ENCODE data around the gene CIB2.
"Not testable (repeated sequence)": the region's sequence is repeated elsewhere in the genome, so short reads cannot be mapped to it uniquely, and the experiment has no call there.

The CIB2 gene

DNA sequence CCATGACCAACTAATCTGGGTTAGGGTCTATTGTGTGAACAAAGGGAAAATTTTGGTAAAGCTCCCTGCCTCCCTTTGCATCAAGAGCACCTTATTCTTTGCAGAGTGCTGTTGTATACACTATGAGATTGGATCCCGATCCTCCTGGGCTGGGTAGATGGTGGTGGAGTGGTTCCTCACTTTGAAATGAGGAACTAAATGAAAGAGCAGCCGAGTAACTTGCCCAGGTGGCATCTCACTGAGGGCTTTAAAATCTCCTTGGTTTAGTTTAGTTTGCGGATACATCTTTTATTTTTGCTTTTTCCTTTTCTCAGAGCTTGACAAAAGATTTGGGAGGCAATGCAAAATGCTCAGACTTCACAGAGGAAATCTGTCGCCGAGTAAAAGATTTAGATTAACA is 37.4 kb upstream of the CIB2 start:
- no peaks in the 10 kb centered on the region for H3K27me3 ChIP-seq (ENCODE audit: control insufficient read depth, insufficient read depth, low read length, poor library complexity, severe bottlenecking)
- no peaks in the 10 kb centered on the region for H3K4me1 ChIP-seq (ENCODE audit: control insufficient read depth, insufficient read depth, low read length)
- H3K36me3 ChIP-seq (ENCODE audit: control insufficient read depth, insufficient read depth, low read length): peaks cover 5% of the 10 kb centered on the region
- no peak overlapping the region for H3K4me3 ChIP-seq (ENCODE audit: insufficient read depth, low read depth, low read length)
- H3K27ac ChIP-seq (ENCODE audit: insufficient read depth, low read depth, low read length, poor library complexity, severe bottlenecking): no peak overlapping the region
- H3K9me3 ChIP-seq (ENCODE audit: control insufficient read depth, low read length): no peaks in the 10 kb centered on the region
- 93 to 99% methylated on average over 5 of the region's 5 CpGs for WGBS, 2 experiments

- Histone ChIP-seq H3K36me3 (ENCODE audit: control insufficient read depth, insufficient read depth, low read length) (peaks cover 5% of the 10 kb centered on the region), H3K4me3 (ENCODE audit: insufficient read depth, low read depth, low read length) (no peak overlapping the region), H3K27ac (ENCODE audit: insufficient read depth, low read depth, low read length, poor library complexity, severe bottlenecking) (no peak overlapping the region), H3K27me3 (ENCODE audit: control insufficient read depth, insufficient read depth, low read length, poor library complexity, severe bottlenecking) (no peaks in the 10 kb centered on the region), H3K9me3 (ENCODE audit: control insufficient read depth, low read length) (no peaks in the 10 kb centered on the region), H3K4me1 (ENCODE audit: control insufficient read depth, insufficient read depth, low read length) (no peaks in the 10 kb centered on the region)
- 93 to 96% methylated on average over 10 of the region's 10 CpGs for WGBS, 2 experiments
These were observed 36.1 kb upstream of the CIB2 start for GRCh38 chr15:78167227-78167888.

DNA sequence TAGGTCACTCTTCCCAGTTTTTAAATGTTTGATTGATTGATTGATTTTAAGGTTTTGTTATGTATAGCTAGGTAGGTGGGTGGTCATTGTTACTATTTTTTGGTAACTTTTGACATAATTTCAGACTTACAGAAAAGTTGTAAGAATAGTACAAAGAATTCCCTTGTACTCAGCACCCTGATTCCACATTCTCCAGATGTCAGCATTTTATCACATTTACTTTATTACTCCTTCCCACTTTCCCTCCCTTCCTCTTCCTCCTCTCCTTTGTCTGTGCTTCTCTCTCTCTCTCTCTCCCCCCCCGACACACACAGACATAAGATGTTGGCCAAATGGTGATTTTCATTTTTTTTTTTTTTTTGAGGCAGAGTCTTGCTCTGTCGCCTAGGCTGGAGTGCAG is 32.8 kb upstream of the CIB2 start:
- no peaks in the 10 kb centered on the region for H3K9me3 ChIP-seq (ENCODE audit: control insufficient read depth, low read length)
- WGBS, 2 experiments: 89 to 100% methylated on average over 2 of the region's 2 CpGs
- no peaks in the 10 kb centered on the region for H3K4me1 ChIP-seq (ENCODE audit: control insufficient read depth, insufficient read depth, low read length)
- peaks cover 5% of the 10 kb centered on the region for H3K36me3 ChIP-seq (ENCODE audit: control insufficient read depth, insufficient read depth, low read length)
- H3K27me3 ChIP-seq (ENCODE audit: control insufficient read depth, insufficient read depth, low read length, poor library complexity, severe bottlenecking): no peaks in the 10 kb centered on the region
- H3K4me3 ChIP-seq (ENCODE audit: insufficient read depth, low read depth, low read length): no peak overlapping the region
- H3K27ac ChIP-seq (ENCODE audit: insufficient read depth, low read depth, low read length, poor library complexity, severe bottlenecking): no peak overlapping the region

GRCh38 chr15:78162038-78162437 is 30.8 kb upstream of the CIB2 start:
- Histone ChIP-seq H3K27ac (ENCODE audit: insufficient read depth, low read depth, low read length, poor library complexity, severe bottlenecking) (no peak overlapping the region), H3K27me3 (ENCODE audit: control insufficient read depth, insufficient read depth, low read length, poor library complexity, severe bottlenecking) (no peaks in the 10 kb centered on the region), H3K4me3 (ENCODE audit: insufficient read depth, low read depth, low read length) (no peak overlapping the region), H3K9me3 (ENCODE audit: control insufficient read depth, low read length) (no peaks in the 10 kb centered on the region), H3K4me1 (ENCODE audit: control insufficient read depth, insufficient read depth, low read length) (no peaks in the 10 kb centered on the region), H3K36me3 (ENCODE audit: control insufficient read depth, insufficient read depth, low read length) (peaks cover 5% of the 10 kb centered on the region)
- WGBS, 2 experiments: 95% methylated on average over 13 of the region's 13 CpGs

DNA sequence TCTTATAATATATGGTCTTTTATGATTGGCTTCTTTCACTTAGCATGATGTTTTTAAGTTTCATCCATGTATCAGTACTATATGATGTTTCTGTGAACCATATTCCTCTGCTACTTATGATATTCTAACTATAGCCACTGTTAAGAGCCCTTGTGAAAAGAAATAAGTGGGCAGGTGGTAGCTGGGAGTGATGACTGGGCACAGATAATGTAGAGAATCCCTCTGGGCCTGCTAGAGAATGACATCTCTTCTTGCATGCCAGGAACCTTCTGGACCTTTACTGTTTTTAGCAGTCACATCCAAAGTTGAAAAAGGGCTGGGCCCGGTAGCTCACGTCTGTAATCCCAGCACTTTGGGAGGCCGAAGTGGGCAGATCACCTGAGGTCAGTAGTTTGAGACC is 28.1 kb upstream of the CIB2 start:
- WGBS, 2 experiments: 89 to 92% methylated on average over 3 of the region's 3 CpGs
- no peaks in the 10 kb centered on the region for H3K36me3 ChIP-seq (ENCODE audit: control insufficient read depth, insufficient read depth, low read length)

DNA sequence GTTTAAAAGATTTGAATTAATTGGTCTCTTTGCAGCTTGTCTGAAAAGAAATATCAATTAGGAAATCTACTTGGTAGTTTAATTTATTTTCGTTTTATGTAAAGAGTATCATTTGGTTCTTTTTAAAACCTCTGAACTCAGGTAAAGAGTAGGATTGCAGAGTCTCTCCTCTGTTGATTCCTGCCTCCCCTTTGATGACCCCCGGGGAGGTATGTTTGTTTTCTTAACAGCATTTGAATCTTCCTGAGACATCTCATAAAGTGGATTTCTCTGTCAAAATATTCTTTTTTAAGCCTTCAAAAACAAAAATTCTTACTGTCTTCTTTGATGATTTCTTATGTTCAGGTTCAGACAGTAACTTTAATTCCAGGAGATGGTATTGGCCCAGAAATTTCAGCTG is 26.0 kb upstream of the CIB2 start:
- 29 to 36% methylated on average over 2 of the region's 2 CpGs for WGBS, 2 experiments
- Histone ChIP-seq H3K4me3 (ENCODE audit: insufficient read depth, low read depth, low read length) (no peak overlapping the region), H3K36me3 (ENCODE audit: control insufficient read depth, insufficient read depth, low read length) (no peaks in the 10 kb centered on the region), H3K27ac (ENCODE audit: insufficient read depth, low read depth, low read length, poor library complexity, severe bottlenecking) (no peak overlapping the region), H3K27me3 (ENCODE audit: control insufficient read depth, insufficient read depth, low read length, poor library complexity, severe bottlenecking) (no peaks in the 10 kb centered on the region), H3K4me1 (ENCODE audit: control insufficient read depth, insufficient read depth, low read length) (no peaks in the 10 kb centered on the region), H3K9me3 (ENCODE audit: control insufficient read depth, low read length) (no peaks in the 10 kb centered on the region)

More for the DNA sequence above, 28.1 kb upstream of the CIB2 start:
- no peak overlapping the region for H3K27ac ChIP-seq (ENCODE audit: insufficient read depth, low read depth, low read length, poor library complexity, severe bottlenecking)
- H3K4me1 ChIP-seq (ENCODE audit: control insufficient read depth, insufficient read depth, low read length): no peaks in the 10 kb centered on the region
- H3K9me3 ChIP-seq (ENCODE audit: control insufficient read depth, low read length): no peaks in the 10 kb centered on the region
- H3K4me3 ChIP-seq (ENCODE audit: insufficient read depth, low read depth, low read length): no peak overlapping the region
- H3K27me3 ChIP-seq (ENCODE audit: control insufficient read depth, insufficient read depth, low read length, poor library complexity, severe bottlenecking): no peaks in the 10 kb centered on the region

DNA sequence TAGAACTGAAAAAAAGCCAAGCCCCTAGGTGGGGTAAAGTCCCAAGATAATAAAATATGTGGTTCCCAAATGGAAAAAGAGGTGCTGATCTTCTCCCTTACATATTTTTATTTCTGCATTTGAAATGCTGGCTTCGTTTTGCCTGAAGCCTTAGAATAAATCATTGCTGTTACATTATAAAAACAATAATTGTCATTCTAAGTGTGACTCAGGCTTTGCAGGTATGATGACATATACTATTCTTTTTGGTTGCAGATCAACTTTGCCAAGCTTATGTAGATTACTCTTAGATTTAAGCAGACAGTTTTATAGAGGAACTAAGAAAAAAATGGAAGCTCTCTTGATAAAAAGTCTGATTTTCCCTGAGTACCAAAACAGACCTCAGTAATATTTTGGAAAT is 25.4 kb upstream of the CIB2 start:
- Histone ChIP-seq H3K27ac (ENCODE audit: insufficient read depth, low read depth, low read length, poor library complexity, severe bottlenecking) (no peak overlapping the region), H3K4me1 (ENCODE audit: control insufficient read depth, insufficient read depth, low read length) (no peaks in the 10 kb centered on the region), H3K36me3 (ENCODE audit: control insufficient read depth, insufficient read depth, low read length) (no peaks in the 10 kb centered on the region), H3K9me3 (ENCODE audit: control insufficient read depth, low read length) (no peaks in the 10 kb centered on the region), H3K27me3 (ENCODE audit: control insufficient read depth, insufficient read depth, low read length, poor library complexity, severe bottlenecking) (no peaks in the 10 kb centered on the region), H3K4me3 (ENCODE audit: insufficient read depth, low read depth, low read length) (no peak overlapping the region)
- 40% methylated on average over 1 of the region's 1 CpG; no CpG with 5 or more reads in 1 of the 2 experiments for WGBS, 2 experiments

DNA sequence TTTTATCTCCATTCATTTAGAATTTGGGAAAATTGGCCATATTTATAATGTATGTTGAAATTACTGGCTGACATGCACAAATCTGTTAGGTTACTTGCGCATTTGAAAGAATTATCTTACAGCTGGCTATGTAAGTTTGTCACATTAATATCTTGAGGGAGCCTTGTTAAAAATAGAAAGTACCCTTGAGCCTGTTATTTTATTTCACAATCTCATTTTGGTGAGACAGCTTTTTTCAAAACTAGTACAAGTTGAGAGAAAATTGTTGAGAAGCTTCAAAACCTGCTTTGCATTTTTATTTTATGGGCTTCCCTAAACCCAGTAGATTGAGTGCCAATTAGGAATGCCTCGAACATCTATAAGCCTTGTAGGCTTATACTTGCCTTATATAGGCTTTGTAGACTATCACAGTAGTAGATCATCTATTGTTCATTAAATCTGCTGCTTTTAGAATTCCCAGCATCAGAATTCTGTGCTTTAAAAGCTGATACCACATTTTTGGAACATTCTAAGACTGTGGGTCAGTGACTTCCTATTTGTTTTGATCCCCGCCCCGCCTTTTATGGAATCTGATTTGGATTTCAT is 24.2 kb upstream of the CIB2 start:
- peaks cover 7% of the 10 kb centered on the region for H3K27me3 ChIP-seq (ENCODE audit: control insufficient read depth, insufficient read depth, low read length, poor library complexity, severe bottlenecking)
- 92 to 95% methylated on average over 4 of the region's 4 CpGs for WGBS, 2 experiments
- no peaks in the 10 kb centered on the region for H3K9me3 ChIP-seq (ENCODE audit: control insufficient read depth, low read length)
- no peak overlapping the region for H3K4me3 ChIP-seq (ENCODE audit: insufficient read depth, low read depth, low read length)
- no peak overlapping the region for H3K27ac ChIP-seq (ENCODE audit: insufficient read depth, low read depth, low read length, poor library complexity, severe bottlenecking)
- no peaks in the 10 kb centered on the region for H3K4me1 ChIP-seq (ENCODE audit: control insufficient read depth, insufficient read depth, low read length)
- no peaks in the 10 kb centered on the region for H3K36me3 ChIP-seq (ENCODE audit: control insufficient read depth, insufficient read depth, low read length)

DNA sequence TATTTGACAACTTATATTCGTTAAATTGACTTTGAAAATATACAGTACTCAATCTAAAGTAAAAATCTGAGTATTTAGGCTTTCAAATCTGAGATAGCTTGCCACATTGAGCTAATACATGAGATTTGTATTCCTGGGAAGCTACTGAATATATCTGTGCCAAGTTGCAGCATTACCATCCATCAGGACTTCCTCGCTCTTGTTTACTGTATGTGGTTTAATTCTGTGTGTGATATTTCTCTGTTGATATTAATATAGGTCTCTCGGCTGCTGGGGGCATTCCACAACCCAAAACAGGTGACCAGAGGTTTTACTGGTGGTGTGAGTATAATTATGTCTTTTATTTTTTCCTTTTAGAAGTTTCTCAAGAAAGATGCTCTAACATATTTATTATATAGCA is 23.7 kb upstream of the CIB2 start:
- H3K4me3 ChIP-seq (ENCODE audit: insufficient read depth, low read depth, low read length): no peak overlapping the region
- no peaks in the 10 kb centered on the region for H3K9me3 ChIP-seq (ENCODE audit: control insufficient read depth, low read length)
- H3K36me3 ChIP-seq (ENCODE audit: control insufficient read depth, insufficient read depth, low read length): no peaks in the 10 kb centered on the region
- H3K4me1 ChIP-seq (ENCODE audit: control insufficient read depth, insufficient read depth, low read length): peaks cover 3% of the 10 kb centered on the region
- peaks cover 12% of the 10 kb centered on the region for H3K27me3 ChIP-seq (ENCODE audit: control insufficient read depth, insufficient read depth, low read length, poor library complexity, severe bottlenecking)
- H3K27ac ChIP-seq (ENCODE audit: insufficient read depth, low read depth, low read length, poor library complexity, severe bottlenecking): no peak overlapping the region
- WGBS, 2 experiments: 91 to 96% methylated on average over 1 to 2 of the region's 3 CpGs

- Histone ChIP-seq H3K4me1 (ENCODE audit: control insufficient read depth, insufficient read depth, low read length) (peaks cover 10% of the 10 kb centered on the region), H3K27me3 (ENCODE audit: control insufficient read depth, insufficient read depth, low read length, poor library complexity, severe bottlenecking) (peaks cover 19% of the 10 kb centered on the region)
- not testable (repeated sequence) for H3K4me3 ChIP-seq (ENCODE audit: insufficient read depth, low read depth, low read length); H3K36me3 ChIP-seq (ENCODE audit: control insufficient read depth, insufficient read depth, low read length); H3K9me3 ChIP-seq (ENCODE audit: control insufficient read depth, low read length); H3K27ac ChIP-seq (ENCODE audit: insufficient read depth, low read depth, low read length, poor library complexity, severe bottlenecking)
- WGBS, 2 experiments: 95 to 96% methylated on average over 8 of the region's 8 CpGs
These were observed 19.8 kb upstream of the CIB2 start for GRCh38 chr15:78151075-78151474.
